HFFc6 (cell line): ENCODE data around the gene USP26. TPM values are rescaled to one million over a fixed set of nuclear protein-coding genes. Genes with fewer than 3 reads are reported as not detected.
"Not testable (repeated sequence)": the region's sequence is repeated elsewhere in the genome, so short reads cannot be mapped to it uniquely, and the experiment has no call there.

Experiments
- DNase-seq: peaks from one replicate; pipeline ENCODE4 v3.0.0-alpha.2; 2018
- H3K27ac Mint-ChIP-seq: 2 replicates; pipeline ENCODE4 v1.8.0; 2020; ENCODE audit warnings: mild to moderate bottlenecking, mixed read lengths
- H3K27me3 Mint-ChIP-seq: 2 replicates; pipeline ENCODE4 v1.8.0; 2021; ENCODE audit warnings: mild to moderate bottlenecking, moderate library complexity, mixed read lengths; ENCODE audit not compliant: insufficient read depth
- H3K36me3 Mint-ChIP-seq: 2 replicates; pipeline ENCODE4 v1.8.0; 2021; ENCODE audit warnings: low read depth, mixed read lengths
- H3K4me1 Mint-ChIP-seq: 2 replicates; pipeline ENCODE4 v1.8.0; 2020; ENCODE audit warnings: low read depth, mixed read lengths
- H3K4me3 Mint-ChIP-seq: 2 replicates; pipeline ENCODE4 v1.8.0; 2020; ENCODE audit warnings: mild to moderate bottlenecking, moderate library complexity, mixed read lengths
- H3K9me3 Mint-ChIP-seq: 2 replicates; pipeline ENCODE4 v1.8.0; 2020; ENCODE audit warnings: mild to moderate bottlenecking, mixed read lengths
- CTCF ChIP-seq: fragments of 200-600 bp; sonication (generic); IDR thresholded peaks from 2 replicates; pipeline ENCODE4 v1.5.0; 2021; ENCODE audit warnings: antibody characterized with exemption, mild to moderate bottlenecking
- total RNA-seq, 6 experiments: library from RNA; stranded (reverse); fragmentation: NEBNext Ultra II Directional; extraction: Animal tissue kit (Norgen Biotek cat#: 25700); gene quantifications; 2 replicates in 1 of 6; 3 replicates in 5 of 6; pipeline ENCODE4 v1.2.3, GENCODE V29; 2021

USP26 gene
- total RNA-seq, 6 experiments from 2014 or later: not detected

- DNase-seq: no peak
- Mint-ChIP-seq H3K27me3 (no peaks in the 10 kb centered on the region), H3K4me3 (no peak overlapping the region), H3K27ac (no peak overlapping the region), H3K9me3 (no peaks in the 10 kb centered on the region; the same call in 1 of the 2 replicates), H3K36me3 (no peaks in the 10 kb centered on the region), H3K4me1 (no peaks in the 10 kb centered on the region)
- no peak for TF ChIP-seq CTCF
Observed at GRCh38 chrX:133046601-133047000, 50.3 kb downstream of the USP26 start.

- H3K4me3 Mint-ChIP-seq: no peak overlapping the region
- no peak overlapping the region for H3K27ac Mint-ChIP-seq
- no peak for TF ChIP-seq CTCF
- no peak for DNase-seq
- no peaks in the 10 kb centered on the region for H3K27me3 Mint-ChIP-seq
- no peaks in the 10 kb centered on the region; the same call in 1 of the 2 replicates for H3K9me3 Mint-ChIP-seq
- no peaks in the 10 kb centered on the region for H3K36me3 Mint-ChIP-seq
- H3K4me1 Mint-ChIP-seq: no peaks in the 10 kb centered on the region
Observed at GRCh38 chrX:133045986-133046385, 50.9 kb downstream of the USP26 start.

GRCh38 chrX:133044145-133044786 lies 52.6 kb downstream of the USP26 start:
- not testable (repeated sequence) for H3K36me3 Mint-ChIP-seq, DNase-seq, H3K27ac Mint-ChIP-seq, H3K27me3 Mint-ChIP-seq, H3K4me3 Mint-ChIP-seq, H3K4me1 Mint-ChIP-seq, H3K9me3 Mint-ChIP-seq

DNA sequence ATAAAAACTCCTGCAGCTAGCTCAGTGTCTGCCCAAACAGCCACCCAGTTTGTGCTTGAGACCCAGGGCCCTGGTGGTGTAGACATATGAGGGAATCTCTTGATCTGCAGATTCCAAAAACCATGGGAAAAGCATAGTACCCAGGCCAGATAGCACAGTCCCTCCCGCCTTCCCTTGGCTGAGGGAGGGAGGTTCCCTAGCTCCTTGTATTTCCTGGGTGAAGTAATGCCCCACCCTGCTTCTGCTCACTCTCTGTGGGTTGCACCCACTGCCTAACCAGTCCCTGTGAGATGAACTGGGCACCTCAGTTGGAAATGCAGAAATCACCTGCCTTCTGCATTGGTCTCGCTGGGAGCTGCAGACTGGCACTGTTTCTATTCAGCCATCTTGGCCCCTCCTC lies 54.6 kb downstream of the USP26 start:
- H3K4me1 Mint-ChIP-seq: no peaks in the 10 kb centered on the region
- no peaks in the 10 kb centered on the region; the same call in 1 of the 2 replicates for H3K27me3 Mint-ChIP-seq
- no peak for DNase-seq
- H3K36me3 Mint-ChIP-seq: no peaks in the 10 kb centered on the region
- no peak for TF ChIP-seq CTCF
- H3K4me3 Mint-ChIP-seq: no peak overlapping the region
- peaks cover 13% of the 10 kb centered on the region for H3K9me3 Mint-ChIP-seq
- no peak overlapping the region for H3K27ac Mint-ChIP-seq

GRCh38 chrX:133033010-133033409 lies 63.9 kb downstream of the USP26 start:
- DNase-seq: no peak
- Mint-ChIP-seq H3K27ac (no peak overlapping the region), H3K4me1 (no peaks in the 10 kb centered on the region), H3K36me3 (no peaks in the 10 kb centered on the region), H3K27me3 (no peaks in the 10 kb centered on the region), H3K4me3 (no peak overlapping the region), H3K9me3 (peaks cover 4% of the 10 kb centered on the region; the same call in 1 of the 2 replicates)
- no peak for TF ChIP-seq CTCF

DNA sequence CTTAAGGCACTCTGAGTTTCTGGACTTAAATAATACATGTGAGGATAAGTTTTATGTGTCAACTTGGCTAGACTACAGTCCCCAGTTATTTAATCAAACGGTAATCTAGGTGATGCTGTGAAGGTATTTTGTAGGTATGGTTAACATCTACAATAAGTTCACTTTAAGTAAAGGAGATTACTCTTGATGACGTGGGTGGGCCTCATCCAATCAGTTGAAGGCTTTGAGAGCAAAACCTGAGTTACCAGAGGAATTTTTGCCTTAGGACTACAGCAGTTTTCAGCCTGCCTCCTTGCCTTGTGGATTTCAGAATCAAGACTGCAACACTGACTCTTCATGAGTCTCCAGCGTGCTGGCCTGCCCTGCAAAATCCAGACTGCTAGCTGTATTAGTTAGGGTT lies 78.7 kb downstream of the USP26 start:
- no peaks in the 10 kb centered on the region; the same call in none of the 2 replicates for H3K9me3 Mint-ChIP-seq
- TF ChIP-seq CTCF: no peak
- no peaks in the 10 kb centered on the region for H3K4me1 Mint-ChIP-seq
- no peak for DNase-seq
- H3K36me3 Mint-ChIP-seq: no peaks in the 10 kb centered on the region
- H3K4me3 Mint-ChIP-seq: no peak overlapping the region
- H3K27me3 Mint-ChIP-seq: no peaks in the 10 kb centered on the region
- no peak overlapping the region for H3K27ac Mint-ChIP-seq
